Measurements from ENCODE around the gene DCTPP1. TPM values are rescaled to one million over a fixed set of nuclear protein-coding genes. Genes with fewer than 3 reads are reported as not detected.

Gene DCTPP1
- total and polyA plus RNA-seq, 2 of the 13 experiments (the other 11 are each of a cell fraction or from before 2014, with no cell fraction given), result 54.8 to 74.4 TPM

- TF ChIP-seq ZNF609 (CRISPR knock-in tag; IDR thresholded peaks at IDR 0.05; ENCODE audit: borderline replicate concordance), result peak; percentile 56; the same call in 1 of the 2 replicates
- TF ChIP-seq ZFP62 (CRISPR knock-in tag; IDR thresholded peaks at IDR 0.05), result no peak
- no peak for TF ChIP-seq ATRX (CRISPR knock-in tag; IDR thresholded peaks at IDR 0.05; ENCODE audit: borderline replicate concordance)
- no peak for TF ChIP-seq IKZF4 (CRISPR knock-in tag; IDR thresholded peaks at IDR 0.05; ENCODE audit: borderline replicate concordance, low read depth, not compliant biosample characterization)
- TF ChIP-seq ZNF891 (CRISPR knock-in tag; IDR thresholded peaks at IDR 0.05), result peak; percentile 57; the same call in 1 of the 2 replicates
- TF ChIP-seq ZNF615 (CRISPR knock-in tag; IDR thresholded peaks at IDR 0.05; ENCODE audit: borderline replicate concordance), result peak; percentile 10; the same call in 1 of the 2 replicates
- peak; percentile 69; the same call in 1 of the 2 replicates for TF ChIP-seq ZSCAN20 (CRISPR knock-in tag; IDR thresholded peaks at IDR 0.05; ENCODE audit: borderline replicate concordance)
- no peak; the same call in 1 of the 2 replicates for TF ChIP-seq CREBL2 (CRISPR knock-in tag; IDR thresholded peaks at IDR 0.05; ENCODE audit: borderline replicate concordance)
- peak; percentile 48; the same call in 1 of the 2 replicates for TF ChIP-seq RFX5 (IDR thresholded peaks at IDR 0.05; ENCODE audit: low read depth, low read length)
- TF ChIP-seq ZBTB14 (CRISPR knock-in tag; IDR thresholded peaks at IDR 0.05), result 0 out of 2 replicates have a peak, but pooled peaks have one; percentile 7
- TF ChIP-seq TRIM22 (IDR thresholded peaks at IDR 0.05), result no peak
- TF ChIP-seq ZNF549 (CRISPR knock-in tag; IDR thresholded peaks at IDR 0.05), result no peak
- peak; percentile 38; the same call in 1 of the 2 replicates for TF ChIP-seq ZBTB49 (CRISPR knock-in tag; IDR thresholded peaks at IDR 0.05; ENCODE audit: borderline replicate concordance)
- no peak; the same call in 1 of the 2 replicates for TF ChIP-seq ZBTB7A (CRISPR knock-in tag; IDR thresholded peaks at IDR 0.05)
- peak; percentile 19 for TF ChIP-seq TGIF2 (CRISPR knock-in tag; IDR thresholded peaks at IDR 0.05)
- peak; percentile 91 for TF ChIP-seq ZNF782 (CRISPR knock-in tag; IDR thresholded peaks at IDR 0.05; ENCODE audit: borderline replicate concordance)
- TF ChIP-seq NFYB (CRISPR knock-in tag; IDR thresholded peaks at IDR 0.05), result peak; percentile 91
- TF ChIP-seq ZNF766 (CRISPR knock-in tag; IDR thresholded peaks at IDR 0.05; ENCODE audit: borderline replicate concordance), result no peak; the same call in 1 of the 2 replicates
- TF ChIP-seq EHMT2 (IDR thresholded peaks at IDR 0.05; ENCODE audit: borderline replicate concordance, low read depth, low read length), result no peak
Measured at GRCh38 chr16:30429678-30430427, at the start of gene DCTPP1 (continued).

Measured in HepG2 (cell line).